HPDE6-E6E7 (cell line): ENCODE results near the gene RGS17.
"Not testable (repeated sequence)": the region's sequence is repeated elsewhere in the genome, so short reads cannot be mapped to it uniquely, and the experiment has no call there.

ENCODE experiments used
- DNase-seq: peaks from one replicate; pipeline ENCODE4 v3.0.0; 2011; ENCODE audit warnings: missing footprints; ENCODE audit errors: extremely low spot score

The RGS17 gene

GRCh38 chr6:153125032-153125431 is 6.0 kb downstream of the RGS17 start:
- no peak for DNase-seq

GRCh38 chr6:153123801-153124200 is 7.3 kb downstream of the RGS17 start:
- DNase-seq = no peak

- DNase-seq = no peak
Observed at GRCh38 chr6:153121311-153121710, 9.8 kb downstream of the RGS17 start.

GRCh38 chr6:153117986-153118879 is 12.8 kb downstream of the RGS17 start:
- peak; percentile 70 for DNase-seq

GRCh38 chr6:153111082-153111481 is 20.0 kb downstream of the RGS17 start:
- not testable (repeated sequence) for DNase-seq

- not testable (repeated sequence) for DNase-seq
Observed at GRCh38 chr6:153110612-153111011, 20.5 kb downstream of the RGS17 start.

- DNase-seq = no peak
Observed at GRCh38 chr6:153108315-153108714, 22.8 kb downstream of the RGS17 start.

GRCh38 chr6:153106021-153106420 is 25.1 kb downstream of the RGS17 start:
- no peak for DNase-seq

GRCh38 chr6:153104220-153104619 is 26.9 kb downstream of the RGS17 start:
- no peak for DNase-seq

- DNase-seq = no peak
Observed at GRCh38 chr6:153103319-153103655, 27.8 kb downstream of the RGS17 start.

GRCh38 chr6:153102605-153103318 is 28.3 kb downstream of the RGS17 start:
- no peak for DNase-seq

GRCh38 chr6:153101461-153101860 is 29.6 kb downstream of the RGS17 start:
- DNase-seq = no peak

- DNase-seq = no peak
Observed at GRCh38 chr6:153099636-153100035, 31.4 kb downstream of the RGS17 start.

GRCh38 chr6:153096792-153097191 is 34.3 kb downstream of the RGS17 start:
- peak; percentile 23 for DNase-seq

GRCh38 chr6:153096031-153096430 is 35.1 kb downstream of the RGS17 start:
- DNase-seq = no peak

GRCh38 chr6:153092082-153093013 is 38.7 kb downstream of the RGS17 start:
- DNase-seq = peak; percentile 31

GRCh38 chr6:153090241-153090930 is 40.7 kb downstream of the RGS17 start:
- DNase-seq = peak; percentile 34

- DNase-seq = no peak
Observed at GRCh38 chr6:153088796-153089195, 42.3 kb downstream of the RGS17 start.

GRCh38 chr6:153087436-153087835 is 43.6 kb downstream of the RGS17 start:
- no peak for DNase-seq

- no peak for DNase-seq
Observed at GRCh38 chr6:153086225-153086990, 44.7 kb downstream of the RGS17 start.

- DNase-seq = no peak
Observed at GRCh38 chr6:153085239-153085638, 45.8 kb downstream of the RGS17 start.
